HL-60 (cell line): ENCODE results near the gene THBS4.

ENCODE experiments used
- DNase-seq, 2 experiments: peaks; one replicate each; pipeline ENCODE4 v3.0.0-alpha.2; 2010 to 2020; ENCODE audit warnings: low read depth in 1 of 2, low spot score in 1 of 2
- H3K27ac ChIP-seq: fragments of 250-450 bp; sonication (Bioruptor Pico); replicated peaks from 2 replicates; pipeline ENCODE4 v1.5.1; 2020; ENCODE audit warnings: mild to moderate bottlenecking, moderate library complexity
- H3K27me3 ChIP-seq: fragments of 250-450 bp; sonication (Bioruptor Pico); 2 replicates; pipeline ENCODE4 v1.5.1; 2021; ENCODE audit warnings: mild to moderate bottlenecking, moderate library complexity; ENCODE audit not compliant: insufficient read depth, poor library complexity, severe bottlenecking
- H3K4me3 ChIP-seq: replicated peaks from 2 replicates; pipeline ENCODE4 v1.5.1; 2011; ENCODE audit warnings: mild to moderate bottlenecking, control low read depth, low read length; ENCODE audit not compliant: insufficient read depth
- CTCF ChIP-seq: IDR thresholded peaks from one replicate; pipeline ENCODE4 v1.5.1; 2011; ENCODE audit warnings: low read length, control low read depth, inconsistent platforms; ENCODE audit not compliant: insufficient read depth
- GABPA ChIP-seq: IDR thresholded peaks from 2 replicates; pipeline ENCODE4 v1.6.1; 2012; ENCODE audit warnings: low read depth
- POLR2AphosphoS5 ChIP-seq: IDR thresholded peaks from 2 replicates; pipeline ENCODE4 v1.6.1; 2012; ENCODE audit warnings: low read depth
- SPI1 ChIP-seq: IDR thresholded peaks from 2 replicates; pipeline ENCODE4 v1.6.1; 2012; ENCODE audit warnings: low read depth, mild to moderate bottlenecking, borderline replicate concordance
- TF ChIP-seq, protein P1 (sequence below): IDR thresholded peaks from 2 replicates; pipeline ENCODE4 v1.6.1; 2012; ENCODE audit warnings: low read depth; ENCODE audit not compliant: insufficient replicate concordance

The THBS4 gene

DNA sequence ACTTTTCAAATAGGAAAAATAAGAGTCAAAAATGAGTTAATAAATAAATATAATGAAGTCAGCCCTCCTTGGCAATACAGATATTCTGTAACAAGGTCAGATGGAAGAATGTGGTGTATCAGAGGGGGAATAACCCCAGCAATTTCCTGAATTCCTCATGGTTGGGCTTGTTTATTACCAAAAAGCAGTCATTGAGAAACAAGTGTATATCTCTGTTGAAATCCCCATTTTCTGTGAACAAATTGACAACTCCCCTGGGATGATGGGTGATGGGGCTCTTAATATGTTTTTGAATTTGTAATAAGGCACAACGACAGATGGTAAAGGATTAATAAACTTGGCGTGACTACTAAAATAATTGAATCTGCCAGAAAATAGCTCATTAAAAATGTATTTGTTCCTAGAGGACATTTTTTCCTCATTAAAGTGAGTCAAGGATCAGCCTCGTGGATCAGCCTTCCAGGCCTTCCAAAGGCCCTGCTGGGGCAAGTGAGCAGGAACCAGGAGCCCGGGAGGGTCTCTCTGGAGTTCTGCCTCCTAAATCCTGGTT is 34.2 kb downstream of the THBS4 start:
- DNase-seq: no peak
- peak overlapping the region; percentile 21 for H3K27ac ChIP-seq
- no peak overlapping the region for H3K4me3 ChIP-seq
- no peaks in the 10 kb centered on the region for H3K27me3 ChIP-seq
- no peak for TF ChIP-seq POLR2AphosphoS5
- TF ChIP-seq, protein P1, sequence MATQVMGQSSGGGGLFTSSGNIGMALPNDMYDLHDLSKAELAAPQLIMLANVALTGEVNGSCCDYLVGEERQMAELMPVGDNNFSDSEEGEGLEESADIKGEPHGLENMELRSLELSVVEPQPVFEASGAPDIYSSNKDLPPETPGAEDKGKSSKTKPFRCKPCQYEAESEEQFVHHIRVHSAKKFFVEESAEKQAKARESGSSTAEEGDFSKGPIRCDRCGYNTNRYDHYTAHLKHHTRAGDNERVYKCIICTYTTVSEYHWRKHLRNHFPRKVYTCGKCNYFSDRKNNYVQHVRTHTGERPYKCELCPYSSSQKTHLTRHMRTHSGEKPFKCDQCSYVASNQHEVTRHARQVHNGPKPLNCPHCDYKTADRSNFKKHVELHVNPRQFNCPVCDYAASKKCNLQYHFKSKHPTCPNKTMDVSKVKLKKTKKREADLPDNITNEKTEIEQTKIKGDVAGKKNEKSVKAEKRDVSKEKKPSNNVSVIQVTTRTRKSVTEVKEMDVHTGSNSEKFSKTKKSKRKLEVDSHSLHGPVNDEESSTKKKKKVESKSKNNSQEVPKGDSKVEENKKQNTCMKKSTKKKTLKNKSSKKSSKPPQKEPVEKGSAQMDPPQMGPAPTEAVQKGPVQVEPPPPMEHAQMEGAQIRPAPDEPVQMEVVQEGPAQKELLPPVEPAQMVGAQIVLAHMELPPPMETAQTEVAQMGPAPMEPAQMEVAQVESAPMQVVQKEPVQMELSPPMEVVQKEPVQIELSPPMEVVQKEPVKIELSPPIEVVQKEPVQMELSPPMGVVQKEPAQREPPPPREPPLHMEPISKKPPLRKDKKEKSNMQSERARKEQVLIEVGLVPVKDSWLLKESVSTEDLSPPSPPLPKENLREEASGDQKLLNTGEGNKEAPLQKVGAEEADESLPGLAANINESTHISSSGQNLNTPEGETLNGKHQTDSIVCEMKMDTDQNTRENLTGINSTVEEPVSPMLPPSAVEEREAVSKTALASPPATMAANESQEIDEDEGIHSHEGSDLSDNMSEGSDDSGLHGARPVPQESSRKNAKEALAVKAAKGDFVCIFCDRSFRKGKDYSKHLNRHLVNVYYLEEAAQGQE: no peak
- TF ChIP-seq SPI1: no peak
- TF ChIP-seq GABPA: no peak
- TF ChIP-seq CTCF: no peak

DNA sequence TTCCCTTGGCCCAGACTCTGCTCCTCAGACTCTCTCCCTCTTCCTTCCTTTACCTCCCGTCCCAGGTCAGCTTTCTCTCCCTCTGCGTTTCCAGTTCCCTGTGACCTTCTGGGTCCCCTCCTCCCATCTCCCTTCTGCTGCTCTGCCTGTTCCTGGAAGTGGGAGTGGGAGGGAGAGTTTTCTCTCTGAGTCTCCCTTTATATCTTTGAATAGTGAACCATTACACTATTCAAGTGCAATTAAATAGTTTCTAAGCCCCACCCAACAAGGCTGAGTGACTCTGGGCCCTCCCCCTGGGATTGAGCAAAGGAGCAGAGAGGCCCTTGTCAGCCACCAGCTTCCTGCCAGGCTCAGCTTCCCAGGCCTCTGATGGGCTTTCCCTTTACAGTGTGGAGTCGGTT is 34.8 kb downstream of the THBS4 start:
- Histone ChIP-seq H3K4me3 (peak overlapping the region; percentile 36), H3K27me3 (no peaks in the 10 kb centered on the region), H3K27ac (peak overlapping the region; percentile 21; the same call in 1 of the 2 replicates)
- DNase-seq: no peak
- TF ChIP-seq GABPA: no peak

DNA sequence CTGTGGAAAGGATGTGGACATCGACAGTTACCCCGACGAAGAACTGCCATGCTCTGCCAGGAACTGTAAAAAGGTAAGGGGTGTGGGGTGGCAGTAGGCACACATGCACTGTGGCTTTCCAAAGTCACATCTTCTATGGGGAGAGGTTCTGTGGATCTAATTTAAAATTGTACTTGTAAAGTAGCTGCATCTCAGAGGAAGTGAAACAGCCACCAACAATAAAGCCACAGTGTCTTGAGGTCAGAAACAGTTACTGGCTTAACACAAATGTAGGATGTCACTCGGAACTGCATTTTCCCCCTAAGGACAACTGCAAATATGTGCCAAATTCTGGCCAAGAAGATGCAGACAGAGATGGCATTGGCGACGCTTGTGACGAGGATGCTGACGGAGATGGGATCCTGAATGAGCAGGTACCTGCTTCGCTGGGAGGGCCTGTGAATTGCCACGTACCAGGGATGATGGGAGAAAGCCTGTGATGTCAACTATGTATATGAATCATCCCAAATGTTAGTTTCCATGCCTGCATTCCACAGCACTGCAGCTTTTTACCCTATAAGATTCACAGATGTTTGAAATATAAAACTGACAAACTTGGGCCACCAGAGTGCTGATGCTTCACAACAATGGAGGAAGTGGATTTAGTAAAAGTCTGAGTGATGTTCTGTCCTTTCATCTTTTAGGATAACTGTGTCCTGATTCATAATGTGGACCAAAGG is 35.3 kb downstream of the THBS4 start:
- Histone ChIP-seq H3K27me3 (no peaks in the 10 kb centered on the region), H3K4me3 (peak overlapping the region; percentile 36), H3K27ac (no peak overlapping the region)
- DNase-seq: no peak
- TF ChIP-seq SPI1 (no peak), POLR2AphosphoS5 (no peak)

DNA sequence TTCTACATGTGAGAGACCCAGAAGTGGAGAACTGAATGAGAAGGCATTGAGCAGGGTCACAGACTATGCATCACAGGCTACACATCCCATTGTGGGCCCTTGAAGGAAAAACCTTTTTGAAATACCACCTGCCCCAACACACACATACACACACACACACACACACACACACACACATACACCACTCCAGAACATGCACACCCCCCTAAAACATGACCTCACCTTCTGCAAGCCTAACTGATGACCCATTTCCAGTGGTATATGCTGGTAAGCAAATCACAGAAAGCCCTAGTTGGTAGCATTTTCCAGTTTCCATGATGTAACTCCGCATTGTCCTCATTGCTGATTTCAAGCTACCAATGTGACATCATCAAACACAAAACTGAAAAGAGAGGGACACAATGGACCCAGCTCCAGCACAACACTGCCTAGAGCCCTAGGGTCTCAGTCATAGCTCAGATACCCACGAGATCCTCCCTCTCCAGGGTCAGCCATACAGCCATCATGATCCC is 36.4 kb downstream of the THBS4 start:
- Histone ChIP-seq H3K27ac (no peak overlapping the region), H3K27me3 (no peaks in the 10 kb centered on the region), H3K4me3 (no peak overlapping the region)
- TF ChIP-seq GABPA (no peak), CTCF (no peak), SPI1 (no peak), POLR2AphosphoS5 (no peak)
- TF ChIP-seq, protein P1: no peak
- DNase-seq: no peak
